GM19099 (cell line): ENCODE data around the gene IL1RN.

Experiments
- POLR2A ChIP-seq: IDR thresholded peaks from 3 replicates; pipeline ENCODE4 v1.6.1; 2011; ENCODE audit warnings: low read depth; ENCODE audit not compliant: insufficient read length; ENCODE audit errors: extremely low read depth

The IL1RN gene

DNA sequence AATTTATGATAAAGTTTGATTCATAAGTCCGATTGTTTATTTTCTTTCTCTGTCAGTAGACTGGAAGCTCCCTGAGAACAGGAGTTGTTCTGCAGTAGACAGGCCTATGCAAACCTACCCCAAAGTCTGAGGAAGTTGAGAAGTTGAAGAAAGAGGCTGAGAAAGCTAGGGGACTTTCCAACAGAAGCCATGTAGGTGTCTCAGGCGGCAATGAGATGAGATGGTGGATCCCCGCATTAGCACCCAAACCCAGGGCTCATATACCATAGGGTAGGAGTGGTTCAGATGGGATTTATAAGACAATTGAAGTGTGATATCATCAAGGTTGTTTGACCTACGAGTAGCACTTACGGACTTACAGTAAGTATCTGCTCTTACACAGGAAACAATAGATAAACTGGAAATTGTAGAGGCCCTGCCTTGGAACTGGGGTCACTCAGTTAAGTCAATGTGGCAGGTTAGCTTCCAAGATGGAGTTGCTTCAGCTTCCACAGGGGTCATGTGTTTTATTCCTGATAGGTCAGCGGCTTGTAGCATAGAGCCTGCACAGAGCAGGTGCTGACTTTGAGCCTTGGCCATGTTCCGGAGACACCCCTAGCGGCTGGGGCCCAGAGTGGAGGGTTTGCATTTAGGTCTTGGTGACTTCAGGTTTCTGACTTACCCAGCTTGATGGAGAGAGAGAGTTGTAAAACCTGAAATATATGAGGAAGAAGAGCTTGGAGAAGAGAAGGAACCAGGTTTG, 44.1 kb downstream of the IL1RN start:
- no peak for TF ChIP-seq POLR2A

- no peak for TF ChIP-seq POLR2A
Observed at GRCh38 chr2:113172721-113173541, 45.5 kb downstream of the IL1RN start.

DNA sequence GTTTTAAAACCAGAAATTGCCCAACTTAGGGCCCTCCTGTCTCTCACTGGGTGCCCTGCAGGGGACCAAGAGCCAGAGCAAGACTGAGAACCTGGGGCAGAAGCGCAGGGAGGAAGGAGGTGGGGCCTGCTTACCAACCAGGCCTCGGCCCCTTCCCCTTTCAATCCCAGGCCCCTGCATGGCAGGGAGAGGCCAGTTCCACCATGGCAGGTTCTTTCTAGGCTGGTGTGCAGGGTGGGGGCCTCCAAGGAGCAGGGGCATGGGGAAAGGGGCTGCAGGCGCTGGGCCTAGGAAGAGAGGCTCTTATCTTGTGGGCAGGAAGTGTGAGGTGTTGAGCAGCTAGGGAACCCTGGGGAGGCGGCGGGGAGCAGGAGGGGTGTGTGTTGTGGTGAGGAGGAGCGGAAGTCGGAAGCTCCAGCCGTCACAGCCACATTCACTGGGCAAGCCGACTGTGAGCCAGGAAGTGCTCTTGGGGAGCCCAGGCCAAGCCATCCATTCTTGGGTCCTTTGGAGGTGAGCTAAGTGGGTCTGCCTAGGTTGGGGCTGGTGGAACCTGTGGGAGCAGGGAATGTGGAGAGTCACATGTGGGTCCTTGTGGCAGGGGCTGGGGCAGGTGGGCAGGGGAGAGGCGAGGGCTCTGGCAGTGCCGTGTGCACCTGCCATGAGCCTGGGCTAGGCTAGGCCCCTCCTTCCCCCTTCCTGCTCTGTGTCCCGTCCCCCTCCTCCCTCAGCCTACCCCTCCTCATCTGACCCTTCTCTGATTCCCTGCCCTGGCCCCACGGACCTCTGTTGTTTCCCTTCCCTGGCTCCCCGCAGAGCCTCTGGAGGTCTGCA, 46.4 kb downstream of the IL1RN start, which contains the start of gene PSD4:
TSS of gene PSD4 (plus strand) at position 430 of the 834 bp plus-strand sequence. CDS start 8,486 bp downstream, outside the sequence.
- peak; percentile 87 for TF ChIP-seq POLR2A

DNA sequence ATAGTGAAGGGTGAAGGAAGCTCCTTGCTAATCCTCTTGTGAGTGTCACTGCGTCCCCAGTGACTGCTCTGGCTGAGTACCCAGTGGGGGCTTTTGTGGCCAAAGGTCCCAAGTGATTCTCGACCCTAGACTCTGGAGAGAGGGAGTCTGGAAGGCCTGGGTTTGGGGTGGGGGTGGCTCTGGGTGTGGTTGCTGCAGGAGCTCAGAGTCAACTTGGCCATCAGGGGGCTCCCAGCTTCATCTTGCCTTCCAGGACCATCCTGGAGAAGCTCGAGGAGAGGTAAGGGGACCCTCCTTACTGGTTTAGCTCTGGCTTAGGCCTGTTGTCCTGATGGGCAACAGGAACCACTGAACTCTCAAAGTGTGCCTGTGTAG, 47.0 kb downstream of the IL1RN start:
- no peak for TF ChIP-seq POLR2A

GRCh38 chr2:113175042-113175628, 47.7 kb downstream of the IL1RN start:
- TF ChIP-seq POLR2A = peak; percentile 82

GRCh38 chr2:113175736-113176695, 48.6 kb downstream of the IL1RN start:
- TF ChIP-seq POLR2A = no peak

DNA sequence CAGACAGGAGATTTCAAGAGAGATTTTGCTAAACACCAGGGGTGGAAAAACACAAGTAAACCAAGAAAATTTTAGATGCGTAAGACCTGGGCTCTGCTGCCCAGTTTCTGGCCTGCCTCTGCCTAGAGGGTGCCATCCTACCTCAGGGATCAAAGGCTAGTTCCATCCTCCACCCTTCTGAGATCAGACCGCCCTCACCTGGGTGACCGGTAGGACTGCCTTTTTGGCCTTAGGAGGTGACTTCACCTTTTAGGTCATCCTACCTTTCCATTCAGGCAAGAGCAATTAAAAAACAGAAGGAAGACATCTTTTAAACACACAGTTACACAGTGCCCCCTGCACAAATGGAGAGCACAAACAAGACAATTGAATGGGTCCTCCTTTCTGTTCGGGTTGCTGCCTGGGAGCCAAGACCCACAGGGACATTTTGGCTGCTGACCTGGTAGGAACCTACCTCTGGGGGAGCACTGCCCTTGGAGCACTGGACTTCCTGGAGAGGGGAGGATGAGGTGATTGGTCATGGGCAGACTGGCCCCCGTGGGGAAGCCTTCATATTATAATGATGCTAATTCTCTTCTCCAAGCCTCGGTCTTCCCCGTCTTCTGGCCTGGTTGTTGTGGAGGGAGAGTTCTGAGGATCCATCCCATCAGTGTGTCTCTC, 49.4 kb downstream of the IL1RN start:
- no peak for TF ChIP-seq POLR2A

DNA sequence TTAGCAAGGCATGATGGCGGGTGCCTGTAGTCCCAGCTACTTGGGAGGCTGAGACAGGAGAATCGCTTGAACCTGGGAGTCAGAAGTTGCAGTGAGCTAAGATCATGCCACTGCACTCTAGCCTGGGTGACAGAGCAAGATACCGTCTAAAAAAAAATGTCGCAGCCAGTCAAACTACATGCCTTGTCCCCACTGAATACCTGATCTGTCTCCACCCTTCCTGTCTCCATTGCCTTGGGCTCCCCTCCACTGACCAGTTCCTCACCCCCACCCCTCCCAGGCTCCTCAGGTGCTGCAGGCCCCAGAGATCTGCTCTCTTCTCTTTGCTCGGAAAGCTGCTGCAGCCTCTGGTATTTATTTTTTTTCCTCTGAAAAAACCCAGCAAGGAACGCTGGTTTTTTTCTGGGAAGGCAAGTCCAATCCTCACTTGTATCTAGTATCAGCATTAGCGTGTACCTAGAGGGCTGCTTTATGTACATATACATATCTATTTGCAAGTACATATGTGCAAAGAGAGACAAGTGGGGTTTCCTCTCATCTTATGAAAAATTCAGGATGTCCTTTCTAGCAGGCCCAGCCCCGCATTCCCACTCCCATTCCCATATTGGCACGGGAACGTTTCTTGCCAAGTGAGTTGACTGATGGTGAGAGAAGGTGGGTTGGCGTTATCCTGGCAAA, 50.8 kb downstream of the IL1RN start:
- no peak for TF ChIP-seq POLR2A

DNA sequence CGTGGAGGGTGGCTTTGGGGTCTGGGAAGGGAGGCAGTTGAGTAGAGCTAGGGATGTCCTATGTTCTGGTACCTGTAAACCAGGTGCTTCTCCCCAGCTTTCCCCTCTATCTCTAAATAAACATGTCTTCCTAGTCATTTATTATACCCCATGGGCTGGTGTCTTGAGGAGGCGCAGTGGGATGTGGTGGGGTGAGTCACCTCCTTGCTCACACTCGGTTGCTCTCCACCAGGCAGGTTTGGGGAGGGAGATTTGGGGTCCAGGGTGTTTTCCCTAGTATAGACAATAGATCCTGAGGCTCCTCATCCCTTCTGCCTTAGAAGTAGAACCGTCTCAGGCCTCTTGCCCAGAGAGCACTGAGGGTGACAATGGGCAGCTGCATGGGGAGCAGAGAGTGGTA, 51.5 kb downstream of the IL1RN start:
- TF ChIP-seq POLR2A = no peak

DNA sequence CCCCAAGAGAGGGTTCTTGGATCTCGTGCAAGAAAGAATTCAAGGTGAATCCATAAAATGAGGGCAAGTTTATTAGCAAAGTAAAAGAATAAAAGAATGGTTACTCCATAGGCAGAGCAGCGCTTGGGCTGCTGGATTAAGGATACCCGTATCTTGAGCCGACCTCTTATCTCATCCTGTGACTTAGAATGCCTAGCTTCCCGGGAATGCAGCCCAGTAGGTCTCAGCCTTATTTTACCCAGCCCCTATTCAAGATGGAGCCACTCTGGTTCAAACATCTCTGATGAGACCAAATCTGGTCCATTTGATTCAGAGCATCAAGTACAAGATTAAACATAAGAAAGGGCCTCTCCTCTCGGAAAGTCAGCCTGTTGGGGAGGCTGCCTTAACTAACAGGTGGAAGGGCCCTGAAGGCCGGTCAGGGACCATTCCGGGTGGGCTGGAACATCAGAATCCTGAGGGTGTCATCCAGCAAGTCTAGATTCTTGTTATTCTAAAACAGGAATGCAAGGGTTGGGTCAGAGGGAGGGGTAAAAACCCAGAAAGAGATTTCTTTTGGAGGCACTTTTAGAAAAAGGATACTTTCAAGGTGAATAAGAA, 52.1 kb downstream of the IL1RN start:
- TF ChIP-seq POLR2A = no peak

- no peak for TF ChIP-seq POLR2A
Observed at GRCh38 chr2:113180131-113180946, 52.9 kb downstream of the IL1RN start.
